ENCODE results near the gene GARNL3.

Gene GARNL3

DNA sequence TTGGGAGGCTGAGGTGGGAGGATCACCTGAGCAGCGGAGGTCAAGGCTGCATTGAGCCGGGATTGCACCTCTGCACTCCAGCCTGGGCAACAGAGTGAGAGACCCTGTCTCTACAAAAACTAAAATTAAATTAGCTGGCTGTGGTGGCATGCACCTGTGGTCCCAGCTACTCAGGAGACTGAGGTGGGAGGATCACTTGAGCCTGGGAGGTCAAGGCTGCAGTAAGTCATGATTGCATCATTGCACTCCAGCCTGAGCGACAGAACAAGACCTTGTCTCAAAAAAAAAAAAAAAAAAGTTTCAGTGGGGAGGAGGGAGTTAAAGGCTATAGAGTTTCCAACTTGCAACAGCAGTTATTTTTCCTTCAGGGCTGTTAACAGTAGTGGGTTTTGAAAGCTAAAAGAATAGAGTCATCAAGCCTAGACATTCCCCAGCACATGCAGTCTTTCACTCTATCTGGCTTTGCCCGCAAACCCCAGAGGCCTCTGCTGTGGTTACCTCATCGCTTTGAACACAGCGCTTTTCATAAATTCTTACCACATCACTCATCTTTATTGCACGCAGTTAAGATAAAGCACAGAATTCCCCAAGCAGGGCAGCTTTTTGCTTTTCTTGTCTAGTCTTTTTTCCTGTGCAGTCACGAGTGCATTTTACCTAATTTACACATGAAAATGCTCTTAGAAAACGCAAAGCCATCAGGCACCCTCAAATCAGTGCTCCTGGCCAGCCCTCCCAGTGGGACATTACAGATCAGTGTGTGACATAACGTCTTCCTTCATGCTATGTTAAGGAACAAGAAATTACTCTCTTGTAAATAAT lies 123.7 kb downstream of the GARNL3 start:
- peak; percentile 84 for DNase-seq (ENCODE audit: low read depth)

GRCh38 chr9:127388856-127389238 lies 124.3 kb downstream of the GARNL3 start:
- DNase-seq (ENCODE audit: low read depth): no peak

DNA sequence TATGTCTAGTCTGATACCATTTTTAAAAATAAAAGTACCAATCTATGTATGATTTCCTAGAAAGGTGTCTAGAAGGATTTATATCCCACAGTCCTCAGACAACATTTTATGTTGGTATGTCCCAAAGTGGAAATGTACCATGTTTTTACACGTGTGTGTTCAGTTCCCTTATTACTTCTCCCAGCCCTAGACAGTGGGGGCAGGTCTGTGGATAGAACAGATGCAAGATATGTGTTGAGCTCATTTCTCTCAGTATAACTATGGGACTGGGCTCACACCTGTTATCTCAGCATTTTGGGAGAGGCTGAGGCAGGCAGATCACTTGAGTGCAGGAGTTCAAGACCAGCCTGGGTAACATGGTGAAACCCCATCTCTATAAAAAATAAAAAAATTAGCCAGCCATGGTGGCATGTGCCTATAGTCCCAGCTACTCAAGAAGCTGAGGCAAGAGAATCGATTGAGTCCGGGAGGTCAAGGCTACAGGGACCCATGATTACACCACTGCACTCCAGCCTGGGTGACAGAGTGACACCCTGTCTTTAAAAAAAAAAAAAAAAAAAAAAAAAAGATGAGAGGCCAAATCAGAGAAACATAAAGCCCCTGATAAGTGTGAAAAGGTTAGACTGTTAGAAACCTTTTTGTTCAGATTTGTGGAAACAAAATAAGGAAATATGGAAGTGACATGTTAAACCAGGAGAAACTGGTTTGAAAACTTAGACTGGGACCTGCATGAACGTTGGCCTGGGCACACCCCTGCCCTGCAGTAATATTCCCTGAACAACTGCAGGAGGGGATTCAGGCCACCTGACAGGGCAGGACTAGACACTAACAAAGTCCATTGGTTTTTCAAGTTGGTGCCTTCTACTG lies 125.0 kb downstream of the GARNL3 start:
- DNase-seq (ENCODE audit: low read depth): no peak

- DNase-seq (ENCODE audit: low read depth): no peak
These were observed 125.6 kb downstream of the GARNL3 start for GRCh38 chr9:127390248-127390545.

DNA sequence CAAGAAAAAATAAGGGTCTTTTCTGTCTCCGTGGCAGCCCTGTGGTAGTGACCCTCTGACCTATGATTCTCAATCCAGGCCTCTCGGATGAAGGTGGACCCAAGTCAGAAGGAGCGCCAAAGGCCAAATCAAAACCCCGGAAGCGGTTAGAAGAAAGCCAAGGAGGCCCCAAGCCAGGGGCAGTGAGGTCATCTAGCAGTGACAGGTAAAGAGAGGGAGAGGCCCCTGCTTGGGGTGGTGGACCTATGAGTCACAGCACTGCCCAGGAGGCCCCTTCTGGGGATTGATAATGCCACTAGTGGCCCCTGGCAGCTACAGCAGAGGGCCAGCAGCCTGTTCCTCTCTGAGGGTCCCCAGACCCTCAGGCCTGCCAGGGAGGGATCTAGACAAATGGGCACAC lies 126.0 kb downstream of the GARNL3 start:
- no peak for DNase-seq (ENCODE audit: low read depth)

GRCh38 chr9:127392166-127392565 lies 127.6 kb downstream of the GARNL3 start:
- no peak for DNase-seq (ENCODE audit: low read depth)

DNA sequence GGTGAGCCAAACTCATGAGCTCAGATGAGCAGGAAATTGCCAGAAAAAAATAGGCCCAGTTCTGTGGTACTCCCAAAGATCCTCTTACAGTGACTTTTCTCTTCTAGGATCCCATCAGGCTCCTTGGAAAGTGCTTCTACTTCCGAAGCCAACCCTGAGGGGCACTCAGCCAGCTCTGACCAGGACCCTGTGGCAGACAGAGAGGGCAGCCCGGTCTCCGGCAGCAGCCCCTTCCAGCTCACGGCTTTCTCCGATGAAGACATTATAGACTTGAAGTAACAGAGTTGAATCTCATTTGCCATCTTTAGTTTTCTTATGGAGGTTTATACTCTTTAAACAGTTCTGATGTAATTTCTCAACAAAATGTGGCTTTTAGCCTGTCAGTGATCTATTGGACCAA lies 128.4 kb downstream of the GARNL3 start:
- no peak for DNase-seq (ENCODE audit: low read depth)

DNA sequence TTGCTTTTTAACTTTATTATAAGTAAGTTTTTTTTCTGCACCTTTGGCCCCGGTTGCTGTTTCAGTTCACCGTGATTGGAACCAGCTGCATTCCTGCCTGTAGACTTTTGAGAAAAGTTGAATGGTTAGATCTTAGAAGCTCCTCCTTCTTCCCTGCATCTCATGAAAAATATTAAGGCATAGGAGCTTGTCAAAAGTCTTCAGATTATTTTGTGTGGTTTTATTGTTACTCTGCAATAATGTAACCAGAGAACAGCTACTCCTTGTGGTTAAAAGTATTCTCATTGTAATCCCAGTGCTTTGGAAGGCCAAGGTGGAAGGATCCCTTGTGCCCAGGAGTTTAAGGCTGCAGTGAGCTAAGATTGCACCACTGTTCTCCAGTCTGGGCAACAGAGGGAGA lies 129.1 kb downstream of the GARNL3 start:
- DNase-seq (ENCODE audit: low read depth): no peak

DNA sequence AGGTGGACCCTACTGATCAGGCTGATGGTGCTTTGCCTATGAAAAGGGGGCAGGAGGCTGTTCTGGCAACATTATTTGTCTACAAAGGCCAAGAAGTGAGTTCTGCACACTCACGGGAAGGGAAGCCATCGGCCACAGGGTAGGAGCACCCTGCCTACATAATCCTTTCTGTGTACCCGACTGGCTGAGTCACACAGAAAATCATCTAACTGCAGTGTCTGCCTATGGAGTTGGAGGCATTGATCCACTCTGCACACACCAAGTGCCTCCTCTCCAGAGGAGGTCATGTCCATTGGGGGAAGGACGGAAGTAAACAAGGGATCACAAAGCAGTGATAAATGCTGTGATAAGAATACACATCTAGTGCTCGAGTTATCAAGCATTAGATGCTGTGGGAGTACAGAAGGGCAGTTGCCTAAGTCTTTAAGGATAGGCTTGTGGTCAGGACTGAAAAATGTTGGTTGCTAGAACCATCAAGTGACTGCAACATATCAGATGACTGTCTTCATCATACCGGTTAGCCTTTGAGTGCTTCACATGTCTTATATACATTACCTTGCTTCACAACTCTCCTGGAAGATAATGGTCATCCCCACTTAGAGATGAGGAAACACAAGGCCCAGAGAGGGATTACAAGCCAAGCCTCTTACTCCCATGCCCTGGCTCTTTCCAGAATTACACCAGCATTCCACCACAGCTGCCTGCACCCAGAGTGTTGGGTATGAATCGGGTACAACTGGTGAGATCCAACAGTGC lies 131.1 kb downstream of the GARNL3 start:
- DNase-seq (ENCODE audit: low read depth): no peak

DNA sequence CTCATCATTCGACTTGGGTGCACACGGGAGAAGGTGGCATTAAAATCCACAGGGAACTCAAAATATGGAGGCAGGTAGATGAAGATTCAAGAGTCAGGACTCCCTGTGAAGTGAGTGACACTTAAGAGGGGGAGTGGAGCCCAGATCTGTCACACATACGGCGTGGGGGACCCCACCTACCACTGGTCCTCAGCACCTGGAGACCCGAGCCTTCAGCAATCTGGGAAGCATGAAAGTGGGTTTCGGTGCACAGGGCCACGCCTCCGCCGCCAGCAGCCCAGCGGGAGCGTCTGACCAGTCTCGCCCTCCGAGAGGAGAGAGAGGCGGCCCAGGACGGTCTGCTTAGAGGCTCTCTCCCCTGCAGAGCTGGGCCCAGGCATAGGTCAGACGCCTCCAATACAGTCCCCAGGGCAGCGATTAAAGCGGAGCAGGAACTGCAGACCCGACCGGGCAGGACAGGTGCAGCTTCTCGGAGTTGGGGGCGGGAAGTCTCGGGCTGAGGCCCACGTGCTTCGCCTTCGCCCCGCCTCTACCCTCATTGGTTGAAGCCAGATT lies 131.8 kb downstream of the GARNL3 start:
- DNase-seq (ENCODE audit: low read depth): no peak

DNA sequence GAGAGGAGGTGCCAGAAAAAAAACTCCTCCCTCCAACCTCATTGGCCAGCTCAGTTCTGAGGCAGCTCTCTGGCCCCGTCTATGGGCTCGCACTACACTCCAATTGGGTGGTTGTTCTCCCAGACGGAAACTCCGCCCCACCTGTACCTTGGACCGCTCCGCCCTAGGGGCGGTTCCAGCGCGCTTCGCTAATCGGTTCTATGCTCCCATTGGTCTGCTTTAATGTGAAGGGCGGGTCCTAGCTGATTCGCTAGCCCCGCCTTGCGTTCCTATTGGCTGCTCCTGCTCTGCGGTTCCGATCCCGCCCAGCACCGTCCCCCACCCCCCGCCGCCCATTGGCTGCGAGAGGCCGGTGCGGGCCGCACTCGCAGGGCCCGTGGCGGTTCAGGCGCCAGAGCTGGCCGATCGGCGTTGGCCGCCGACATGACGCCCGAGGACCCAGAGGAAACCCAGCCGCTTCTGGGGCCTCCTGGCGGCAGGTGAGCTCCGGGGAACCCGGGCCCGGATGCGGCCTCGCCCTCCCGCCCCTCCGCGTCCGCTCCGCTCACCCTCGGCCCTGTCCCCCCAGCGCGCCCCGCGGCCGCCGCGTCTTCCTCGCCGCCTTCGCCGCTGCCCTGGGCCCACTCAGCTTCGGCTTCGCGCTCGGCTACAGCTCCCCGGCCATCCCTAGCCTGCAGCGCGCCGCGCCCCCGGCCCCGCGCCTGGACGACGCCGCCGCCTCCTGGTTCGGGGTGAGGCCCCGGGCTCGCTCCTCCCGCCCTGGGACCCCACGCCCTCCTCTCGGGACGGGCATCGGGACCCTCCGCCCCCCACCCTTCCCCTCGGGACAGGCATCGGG lies 132.5 kb downstream of the GARNL3 start, which contains the start of gene SLC2A8:
SLC2A8 (plus strand) TSS at position 362 of the 838 bp plus-strand sequence; CDS start at position 424, 62 bp downstream.
- peak; percentile 89 for DNase-seq (ENCODE audit: low read depth)

GRCh38 chr9:127397646-127398274 lies 133.2 kb downstream of the GARNL3 start:
- DNase-seq (ENCODE audit: low read depth): no peak

DNA sequence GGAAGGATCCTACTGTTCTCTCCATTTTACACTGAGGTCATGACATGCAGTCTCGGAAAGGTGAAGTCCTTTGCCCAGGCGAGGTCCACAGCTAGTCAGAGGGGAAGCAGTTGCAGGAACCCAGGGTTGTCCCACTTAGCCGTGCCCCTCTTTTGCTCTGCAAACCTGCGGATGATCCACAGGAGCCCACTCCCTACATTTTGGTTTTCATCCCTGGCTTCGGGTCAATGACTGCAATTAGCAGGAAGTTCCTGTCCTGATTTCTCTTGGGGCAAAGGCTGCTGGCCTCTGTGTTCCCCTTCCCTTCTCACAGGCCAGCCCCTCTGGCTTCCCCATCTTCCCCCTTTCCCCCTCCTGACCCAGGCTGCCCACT lies 133.7 kb downstream of the GARNL3 start:
- DNase-seq (ENCODE audit: low read depth): no peak

DNA sequence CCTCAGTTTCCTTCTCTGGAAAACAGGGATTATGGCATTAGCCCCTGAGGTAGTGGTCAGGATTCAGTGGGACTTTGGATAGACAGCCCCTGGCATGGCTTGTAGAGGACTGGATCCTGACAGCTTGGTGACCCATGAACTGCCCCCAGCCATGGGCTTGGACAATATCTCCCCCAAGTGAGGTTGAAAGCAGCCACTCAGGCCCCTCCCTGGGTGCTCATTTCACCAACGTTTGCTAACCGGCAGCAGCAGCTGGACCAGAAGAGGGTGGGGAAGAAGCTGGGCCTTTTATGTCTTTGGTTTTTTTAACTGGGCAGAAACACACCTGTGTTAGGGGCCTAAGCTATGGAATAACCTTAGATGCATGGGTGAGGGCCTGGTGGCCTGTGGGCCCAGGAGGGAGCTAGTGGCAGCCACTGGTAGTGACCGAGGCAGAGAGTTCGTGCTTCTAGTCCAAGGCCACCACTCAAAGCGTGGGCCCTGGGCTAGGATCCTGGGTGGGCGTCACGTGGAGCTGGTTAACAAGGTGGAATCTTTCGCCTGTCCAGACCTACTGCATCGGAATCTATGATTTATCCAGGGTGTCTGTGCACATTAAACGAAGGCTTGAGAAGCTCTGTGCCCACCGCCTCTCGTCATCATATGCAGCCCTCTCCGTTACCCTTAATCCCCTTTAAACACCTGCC lies 134.3 kb downstream of the GARNL3 start:
- no peak for DNase-seq (ENCODE audit: low read depth)

GRCh38 chr9:127399736-127400269 lies 135.2 kb downstream of the GARNL3 start:
- DNase-seq (ENCODE audit: low read depth): no peak

- DNase-seq (ENCODE audit: low read depth): no peak
These were observed 138.0 kb downstream of the GARNL3 start for GRCh38 chr9:127402401-127403090.

- DNase-seq (ENCODE audit: low read depth): no peak
These were observed 139.1 kb downstream of the GARNL3 start for GRCh38 chr9:127403507-127404192.

DNA sequence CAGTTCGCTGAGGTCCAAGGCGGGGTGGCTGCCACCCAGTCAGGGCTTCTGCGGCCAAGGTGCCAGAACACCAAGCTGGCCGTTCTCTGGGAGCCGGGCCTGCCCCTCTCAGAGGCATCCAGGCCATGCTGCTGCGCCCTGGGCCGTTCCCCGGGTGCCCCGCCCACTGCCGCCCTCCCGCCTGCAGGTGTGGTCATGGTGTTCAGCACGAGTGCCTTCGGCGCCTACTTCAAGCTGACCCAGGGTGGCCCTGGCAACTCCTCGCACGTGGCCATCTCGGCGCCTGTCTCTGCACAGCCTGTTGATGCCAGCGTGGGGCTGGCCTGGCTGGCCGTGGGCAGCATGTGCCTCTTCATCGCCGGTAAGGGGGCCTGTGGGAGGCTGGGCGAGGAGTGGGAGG lies 140.1 kb downstream of the GARNL3 start:
- no peak for DNase-seq (ENCODE audit: low read depth)
